GM19455 (cell line): ENCODE measurements around the gene PRR3.
"Not testable (repeated sequence)": the region's sequence is repeated elsewhere in the genome, so short reads cannot be mapped to it uniquely, and the experiment has no call there.

Experiments
- ATAC-seq: cut with Tn5 transposase; IDR thresholded peaks from one replicate; pipeline ENCODE4 v1.9.1; 2021; ENCODE audit not compliant: unreplicated experiment

Gene PRR3, protein sequence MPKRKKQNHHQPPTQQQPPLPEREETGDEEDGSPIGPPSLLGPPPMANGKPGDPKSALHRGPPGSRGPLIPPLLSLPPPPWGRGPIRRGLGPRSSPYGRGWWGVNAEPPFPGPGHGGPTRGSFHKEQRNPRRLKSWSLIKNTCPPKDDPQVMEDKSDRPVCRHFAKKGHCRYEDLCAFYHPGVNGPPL

DNA sequence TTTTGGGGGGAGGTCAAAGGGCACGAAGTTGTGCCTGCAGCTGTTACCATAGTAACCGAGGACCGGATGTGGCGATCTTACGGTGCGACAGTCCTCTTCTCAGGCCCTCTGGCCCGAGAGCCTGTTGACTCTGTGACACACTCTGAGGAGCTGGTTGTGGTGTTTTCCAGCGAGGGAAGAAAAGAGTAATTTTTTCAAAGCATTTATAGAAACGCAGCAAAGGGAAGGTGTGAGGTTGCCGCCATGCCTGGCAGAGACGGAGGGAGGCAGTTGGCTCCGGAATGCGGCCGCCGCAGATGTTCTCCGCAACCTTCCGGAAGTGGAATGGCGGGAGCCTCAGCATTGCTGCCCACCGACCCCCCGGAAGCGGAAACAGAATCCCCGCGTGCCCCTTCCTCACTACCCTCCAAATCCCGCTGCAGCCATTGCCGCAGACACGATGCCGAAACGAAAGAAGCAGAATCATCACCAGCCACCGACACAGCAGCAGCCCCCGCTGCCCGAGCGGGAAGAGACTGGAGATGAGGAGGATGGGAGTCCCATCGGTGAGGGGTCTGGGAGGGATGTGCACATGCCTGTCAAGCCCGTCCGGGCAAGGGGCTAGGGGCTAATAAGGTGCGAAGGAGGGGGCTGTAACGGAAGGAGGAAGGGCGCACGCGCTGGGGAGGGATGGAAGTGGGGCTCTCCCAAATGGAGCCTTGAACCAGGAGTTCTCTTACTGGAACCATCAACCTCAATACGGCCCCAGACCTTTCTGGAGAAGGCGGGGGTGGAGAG lies at the start of gene PRR3:
PRR3 (plus strand) TSS at position 390 of the 777 bp plus-strand sequence; CDS start at position 440, 50 bp downstream.
- ATAC-seq = peak; percentile 61

DNA sequence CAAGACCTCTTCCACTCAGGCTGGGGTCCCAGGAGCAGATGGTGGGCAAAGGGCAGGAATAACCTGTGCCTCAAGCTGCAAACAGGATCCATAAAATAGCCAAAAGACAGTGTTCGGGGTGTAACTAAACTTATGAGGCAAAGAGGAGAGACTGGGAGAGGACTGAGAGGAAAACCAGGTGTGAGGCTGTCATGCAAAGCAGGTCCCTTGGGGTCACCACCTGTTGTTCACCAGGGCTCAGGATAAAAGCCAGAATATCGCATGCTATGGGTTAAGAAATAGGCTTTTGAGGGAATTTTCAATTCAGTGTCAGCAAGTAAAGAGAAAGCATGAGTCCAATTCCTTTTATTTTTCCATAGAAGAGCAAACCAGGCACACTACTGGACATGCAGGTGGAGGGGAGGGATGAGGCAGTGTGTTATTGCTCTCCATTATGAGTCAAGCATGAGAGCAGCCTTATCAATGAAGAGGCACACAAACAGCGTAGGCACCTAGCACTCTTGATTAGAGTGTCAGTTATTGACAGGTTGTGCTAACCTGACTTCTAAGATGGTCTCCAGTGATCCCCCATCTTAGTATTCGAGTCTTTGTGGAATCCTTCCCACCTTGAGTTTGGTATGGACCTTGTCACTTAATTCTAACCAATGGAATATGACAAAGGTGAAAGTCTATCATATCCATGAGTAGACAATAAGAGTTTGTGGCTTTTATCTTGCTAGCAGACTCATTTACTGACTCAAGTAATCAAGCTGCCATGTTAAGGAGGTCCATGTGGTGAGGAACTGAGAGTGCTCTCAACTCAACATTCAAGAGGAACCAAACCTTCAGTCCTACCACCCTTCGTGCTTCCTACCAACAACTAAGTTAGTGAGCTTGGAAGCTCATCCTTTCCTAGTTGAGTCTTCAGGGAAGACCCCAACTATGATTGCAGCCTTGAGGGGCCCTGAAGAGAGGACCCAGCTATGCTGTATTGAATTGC lies 49.0 kb upstream of the PRR3 start:
- ATAC-seq = no peak

DNA sequence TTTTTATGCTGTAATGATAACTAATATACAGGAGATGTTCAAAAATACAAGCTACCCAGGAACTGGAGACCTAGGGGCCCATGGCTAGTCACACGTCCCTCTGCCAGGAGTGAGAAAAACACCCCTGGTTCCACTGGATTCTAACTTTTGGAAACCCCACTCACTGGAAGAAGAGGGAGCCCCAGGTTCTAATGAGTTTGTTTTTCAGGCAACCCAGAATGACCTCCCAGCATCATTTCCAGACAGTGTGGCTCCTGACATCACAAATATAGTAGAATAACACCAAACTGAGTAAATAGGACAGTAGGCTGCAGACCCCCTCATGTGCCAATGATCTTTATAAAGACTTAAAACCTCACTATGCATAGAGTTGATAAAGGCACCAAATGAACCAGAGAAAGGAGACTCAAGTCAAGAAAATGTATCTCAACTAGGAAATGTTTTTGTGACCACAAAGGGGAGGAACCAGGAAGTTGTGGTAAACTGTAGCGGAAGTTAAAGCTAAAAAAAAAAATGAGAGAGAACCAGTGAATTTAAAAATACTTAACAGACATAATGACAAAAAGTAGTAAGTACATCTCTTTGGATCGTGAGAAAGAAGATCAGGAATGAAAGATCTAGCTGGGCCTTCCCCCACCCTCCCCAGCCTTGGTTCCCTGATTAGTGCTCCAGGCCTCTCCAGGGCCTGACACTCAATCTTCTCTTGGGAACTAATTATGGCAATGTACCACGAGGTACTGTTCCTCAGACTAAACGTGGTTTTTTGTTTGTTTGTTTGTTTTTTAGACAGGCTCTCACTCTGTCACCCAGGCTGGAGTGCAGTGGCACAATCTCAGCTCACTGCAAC lies 48.0 kb upstream of the PRR3 start:
- no peak for ATAC-seq

DNA sequence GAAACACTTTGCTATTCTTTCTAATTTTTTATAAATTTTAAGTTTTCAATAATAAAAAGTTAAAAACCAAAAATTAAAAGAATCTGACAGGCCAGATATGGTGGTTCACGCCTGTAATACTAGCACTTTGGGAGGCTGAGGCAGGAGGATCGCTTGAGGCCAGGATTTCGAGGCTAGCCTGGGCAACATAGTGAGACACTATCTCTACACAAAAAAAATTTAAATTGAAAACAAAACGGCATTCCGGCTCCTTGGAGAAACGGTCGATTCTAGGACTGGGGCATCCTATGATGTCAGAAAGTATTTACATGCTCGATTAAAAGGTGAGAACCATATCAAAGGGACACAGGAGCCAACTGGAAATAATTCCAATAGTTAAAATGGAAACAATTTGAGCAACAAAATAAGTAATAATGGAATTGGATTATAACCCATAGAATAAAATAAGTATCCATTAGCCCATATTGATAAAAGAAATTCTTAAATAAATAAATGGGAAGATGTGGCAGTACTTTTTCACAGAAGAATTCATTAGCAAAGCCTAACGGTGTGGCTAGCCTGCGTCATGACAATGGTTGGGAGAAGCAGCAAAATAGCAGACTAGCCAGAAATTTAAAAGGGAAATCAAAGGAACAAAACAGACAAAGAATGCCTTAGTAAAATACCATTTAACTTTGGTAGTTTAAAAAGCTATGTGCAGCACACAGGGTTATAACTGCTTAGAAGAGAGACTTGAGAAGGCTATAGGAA lies 46.5 kb upstream of the PRR3 start:
- no peak for ATAC-seq

DNA sequence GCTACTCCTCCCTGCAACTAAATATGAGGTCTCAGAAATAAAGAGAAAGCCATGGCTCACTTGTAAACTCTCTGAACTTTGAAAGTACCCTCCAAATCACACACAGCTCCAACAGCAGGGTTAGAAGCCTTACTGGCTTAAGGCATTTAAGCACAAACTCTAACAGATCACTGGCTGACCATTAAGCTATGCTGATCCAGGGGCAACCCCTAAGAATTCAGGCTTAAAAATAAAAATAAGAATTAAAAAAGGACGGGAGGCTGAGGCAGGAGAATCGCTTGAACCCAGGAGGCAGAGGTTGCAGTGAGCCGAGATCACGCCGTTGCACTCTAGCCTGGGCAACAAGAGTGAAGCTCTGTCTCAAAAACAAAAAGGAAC lies 45.9 kb upstream of the PRR3 start:
- ATAC-seq = no peak

DNA sequence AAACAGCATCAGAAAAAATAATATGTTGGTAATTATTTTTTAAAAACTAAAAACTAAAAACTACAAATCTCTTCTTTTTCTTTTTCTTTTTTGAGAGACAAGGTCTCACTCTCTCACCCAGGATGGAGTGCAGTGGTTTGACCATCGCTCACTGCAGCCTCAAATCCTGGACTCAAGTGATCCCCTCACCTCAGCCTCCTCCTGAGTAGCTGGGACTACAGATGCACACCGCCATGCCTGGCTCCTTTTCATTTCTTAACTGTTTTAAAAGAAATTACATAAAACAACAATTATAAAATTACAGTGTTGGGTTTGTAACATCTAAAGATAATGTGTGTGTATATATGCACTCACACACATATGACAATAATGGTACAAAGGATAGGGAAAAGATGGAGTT lies 43.6 kb upstream of the PRR3 start:
- ATAC-seq = no peak

DNA sequence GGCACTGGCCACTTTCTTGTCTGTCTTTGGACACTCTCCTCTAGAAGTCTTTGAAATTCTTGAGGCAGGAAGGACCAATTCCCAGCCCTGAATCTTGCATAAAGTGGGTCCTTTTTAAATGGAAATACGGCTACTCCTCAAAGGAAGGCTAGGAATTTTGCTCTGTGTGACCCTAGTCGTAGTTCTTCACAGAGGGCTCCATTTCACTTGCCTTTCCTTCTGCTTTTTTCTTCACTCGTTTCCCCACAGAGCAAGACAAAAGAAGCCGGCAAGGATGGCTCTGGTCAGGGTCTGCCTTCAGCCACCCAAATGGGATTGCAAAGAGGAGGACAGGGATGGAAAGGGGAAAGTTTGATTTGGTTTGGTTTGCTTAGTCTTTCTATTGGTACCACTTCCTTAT lies 42.0 kb upstream of the PRR3 start:
- no peak for ATAC-seq

DNA sequence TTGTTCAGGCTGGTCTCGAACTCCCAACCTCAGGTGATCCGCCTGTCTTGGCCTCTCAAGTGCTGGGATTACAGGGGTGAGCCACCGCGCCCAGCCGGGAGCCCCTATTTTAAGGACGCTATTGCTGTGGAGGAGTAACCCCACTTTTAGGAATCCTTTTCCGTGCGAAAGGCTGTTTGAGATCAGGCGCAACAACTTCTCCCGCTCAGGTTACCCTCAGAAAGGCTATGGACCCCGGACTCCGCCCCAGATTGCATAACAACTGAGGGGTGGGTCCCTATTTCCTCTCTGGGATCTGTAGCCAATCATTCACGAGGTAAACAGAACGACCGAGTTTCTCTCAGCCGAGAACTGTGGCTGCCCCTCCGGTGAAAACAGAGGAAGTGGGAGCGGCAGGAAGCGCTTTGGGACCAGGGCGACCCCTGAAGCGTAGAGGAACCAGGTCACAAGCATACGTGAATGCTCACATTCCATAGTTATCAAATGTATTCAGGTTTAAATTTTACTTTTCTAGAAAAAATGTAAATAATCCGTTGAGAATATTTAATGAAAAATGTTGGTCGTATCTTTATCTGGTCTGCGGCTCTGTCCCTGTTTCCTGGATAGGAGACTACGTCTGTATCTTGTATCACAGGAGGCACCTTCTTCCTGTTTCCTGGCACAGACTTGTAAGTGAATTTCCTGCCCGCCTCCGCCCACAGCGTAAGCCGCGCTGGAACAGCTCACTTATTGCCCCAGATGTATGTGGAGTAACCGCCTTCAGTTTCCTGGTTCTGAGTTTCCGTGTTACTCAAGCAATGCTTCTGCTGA lies 40.9 kb upstream of the PRR3 start:
- ATAC-seq = peak; percentile 73

DNA sequence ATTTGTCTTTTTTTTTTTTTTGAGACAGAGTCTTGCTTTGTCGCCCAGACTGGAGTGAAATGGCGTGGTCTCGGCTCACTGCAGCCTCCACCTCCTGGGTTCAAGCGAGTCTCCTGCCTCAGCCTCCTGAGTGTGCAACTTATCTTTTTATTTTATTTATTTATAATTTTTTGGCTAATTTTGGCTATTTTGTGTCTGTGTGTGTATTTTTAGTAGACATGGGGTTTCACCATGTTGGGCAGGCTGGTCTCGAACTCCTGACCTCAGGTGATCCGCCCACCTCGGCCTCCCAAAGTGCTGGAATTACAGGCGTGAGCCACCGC lies 40.4 kb upstream of the PRR3 start:
- ATAC-seq = not testable (repeated sequence)

DNA sequence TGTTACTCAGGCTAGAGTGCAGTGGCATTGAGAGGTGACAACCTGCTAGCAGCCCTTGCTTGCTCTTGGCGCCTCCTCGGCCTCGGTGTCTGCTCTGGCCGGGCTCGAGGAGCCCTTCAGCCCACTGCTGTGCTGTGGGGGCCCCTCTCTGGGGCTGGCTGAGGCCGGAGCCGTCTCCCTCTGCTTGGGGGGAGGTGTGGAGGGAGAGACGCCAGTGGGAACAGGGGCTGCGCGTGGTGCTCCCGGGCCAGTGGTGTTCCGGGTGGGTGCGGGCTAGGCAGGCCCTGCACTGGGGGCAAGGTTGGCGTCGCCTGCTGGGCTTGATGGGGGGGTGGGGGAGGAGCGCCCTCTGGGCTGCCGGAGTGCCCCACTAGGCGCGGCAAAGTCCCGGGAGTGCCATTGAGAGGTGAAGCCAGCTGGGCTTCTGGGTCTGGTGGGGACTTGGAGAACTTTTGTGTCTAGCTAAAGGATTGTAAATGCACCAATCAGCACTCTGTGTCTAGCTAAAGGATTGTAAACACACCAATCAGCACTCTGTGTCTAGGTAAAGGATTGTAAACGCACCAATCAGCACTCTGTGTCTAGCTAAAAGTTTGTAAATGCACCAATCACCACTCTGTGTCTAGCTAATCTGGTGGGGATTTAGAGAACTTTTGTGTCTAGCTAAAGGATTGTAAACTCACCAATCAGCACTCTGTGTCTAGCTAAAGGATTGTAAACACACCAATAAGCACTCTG lies 39.2 kb upstream of the PRR3 start:
- not testable (repeated sequence) for ATAC-seq

DNA sequence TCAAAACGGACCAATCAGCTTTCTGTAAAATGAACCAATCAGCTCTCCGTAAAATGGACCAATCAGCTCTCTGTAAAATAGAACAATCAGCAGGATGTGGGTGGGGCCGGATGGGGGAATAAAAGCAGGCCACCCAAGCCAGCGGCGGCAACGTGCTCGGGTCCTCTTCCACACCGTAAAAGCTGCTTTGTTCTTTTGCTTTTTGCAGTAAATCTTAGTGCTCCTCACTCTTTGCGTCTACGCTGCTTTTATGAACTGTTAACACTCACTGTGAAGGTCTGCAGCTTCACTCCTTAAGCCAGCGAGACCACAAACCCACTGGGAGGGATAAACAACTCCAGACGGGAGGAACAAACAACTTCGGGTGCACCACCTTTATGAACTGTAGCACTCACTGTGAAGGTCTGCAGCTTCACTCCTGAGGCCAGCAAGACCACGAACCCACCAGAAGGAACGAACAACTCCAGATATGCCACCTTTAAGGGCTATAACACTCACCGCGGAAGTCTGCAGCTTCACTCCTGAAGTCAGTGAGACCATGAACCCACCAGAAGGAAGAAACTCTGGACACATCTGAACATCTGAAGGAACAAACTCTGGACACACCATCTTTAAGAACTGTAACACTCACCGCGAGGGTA lies 38.5 kb upstream of the PRR3 start:
- not testable (repeated sequence) for ATAC-seq

DNA sequence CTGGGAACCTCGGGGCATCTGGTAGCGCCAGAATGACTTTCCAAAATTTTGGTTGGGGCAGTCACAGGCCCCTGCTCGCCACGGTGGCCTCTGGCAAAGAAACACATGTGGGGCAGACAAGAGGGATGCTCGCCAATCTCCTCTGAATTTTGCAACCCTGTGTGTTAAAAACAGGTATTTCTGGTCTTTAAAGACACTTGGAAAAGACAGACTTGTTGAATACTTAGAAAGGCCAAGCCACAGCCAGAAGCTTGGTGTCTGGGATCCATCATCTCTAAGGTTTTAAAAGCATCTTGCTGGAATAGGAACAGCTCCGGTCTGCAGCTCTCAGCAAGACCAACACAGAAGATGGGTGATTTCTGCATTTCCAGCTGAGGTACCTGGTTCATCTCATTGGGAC lies 36.6 kb upstream of the PRR3 start:
- ATAC-seq = no peak

DNA sequence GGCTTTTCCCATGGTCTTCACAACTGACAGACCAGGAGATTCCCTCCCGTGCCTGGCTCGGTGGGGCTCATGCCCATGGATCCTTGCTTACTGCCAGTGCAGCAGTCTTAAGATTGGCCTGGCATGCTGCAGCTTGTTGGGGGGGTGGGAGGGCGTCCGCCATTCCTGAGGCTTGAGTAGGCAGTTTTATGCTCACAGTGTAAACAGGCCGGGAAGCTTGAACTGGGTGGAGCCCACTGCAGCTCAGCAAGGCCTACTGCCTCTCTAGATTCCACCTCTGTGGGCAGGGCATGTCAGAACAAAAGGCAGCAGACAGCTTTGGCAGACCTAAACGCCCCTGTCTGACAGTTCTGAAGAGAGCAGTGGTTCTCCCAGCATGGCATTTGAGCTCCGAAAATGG lies 36.0 kb upstream of the PRR3 start:
- not testable (repeated sequence) for ATAC-seq

DNA sequence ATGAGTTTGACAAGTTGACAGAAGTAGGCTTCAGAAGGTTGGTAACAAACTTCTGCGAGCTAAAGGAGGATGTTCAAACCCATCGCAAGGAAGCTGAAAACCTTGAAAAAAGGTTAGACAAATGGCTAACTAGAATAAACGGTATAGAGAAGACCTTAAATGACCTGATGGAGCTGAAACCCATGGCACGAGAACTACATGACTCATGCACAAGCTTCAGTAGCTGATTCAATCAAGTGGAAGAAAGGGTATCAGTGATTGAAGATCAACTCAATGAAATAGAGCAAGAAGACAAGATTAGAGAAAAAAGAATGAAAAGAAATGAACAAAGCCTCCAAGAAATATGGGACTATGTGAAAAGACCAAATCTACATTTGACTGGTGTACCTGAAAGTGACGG lies 35.1 kb upstream of the PRR3 start:
- ATAC-seq = not testable (repeated sequence)

DNA sequence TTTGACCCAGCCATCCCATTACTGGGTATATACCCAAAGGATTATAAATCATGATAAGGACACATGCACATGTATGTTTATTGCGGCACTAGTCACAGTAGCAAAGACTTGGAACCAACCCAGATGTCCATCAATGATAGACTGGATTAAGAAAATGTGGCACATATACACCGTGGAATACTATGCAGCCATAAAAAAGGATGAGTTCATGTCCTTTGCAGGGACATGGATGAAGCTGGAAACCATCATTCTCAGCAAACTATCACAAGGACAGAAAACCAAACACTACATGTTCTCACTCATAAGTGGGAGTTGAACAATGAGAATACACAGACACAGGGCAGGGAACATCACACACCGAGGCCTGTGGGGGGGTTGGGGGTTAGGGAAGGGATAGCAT lies 30.7 kb upstream of the PRR3 start:
- not testable (repeated sequence) for ATAC-seq

DNA sequence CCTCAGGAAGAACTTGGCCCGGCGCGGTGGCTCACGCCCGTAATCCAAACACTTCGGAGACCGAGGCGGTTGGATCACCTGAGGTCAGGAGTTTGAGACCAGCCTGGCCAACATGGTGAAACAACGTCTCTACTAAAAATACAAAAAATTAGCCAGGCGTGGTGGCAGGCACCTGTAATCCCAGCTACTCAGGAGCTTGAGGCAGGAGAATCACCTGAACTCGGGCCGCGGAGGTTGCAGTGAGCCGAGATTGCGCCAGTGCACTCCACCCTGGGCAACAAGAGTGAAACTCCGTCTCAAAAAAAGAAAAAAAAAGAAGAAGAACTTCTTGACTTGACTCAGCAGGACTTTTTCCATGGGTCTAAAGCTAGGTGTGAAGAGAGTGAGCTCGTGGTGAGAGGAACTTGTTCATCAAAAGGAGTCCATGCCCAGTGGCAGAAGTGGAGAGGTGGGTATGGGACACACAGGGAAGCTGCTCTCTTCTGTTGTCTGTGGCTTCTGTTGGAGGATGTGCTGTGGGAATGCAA lies 27.7 kb upstream of the PRR3 start:
- ATAC-seq = not testable (repeated sequence)

DNA sequence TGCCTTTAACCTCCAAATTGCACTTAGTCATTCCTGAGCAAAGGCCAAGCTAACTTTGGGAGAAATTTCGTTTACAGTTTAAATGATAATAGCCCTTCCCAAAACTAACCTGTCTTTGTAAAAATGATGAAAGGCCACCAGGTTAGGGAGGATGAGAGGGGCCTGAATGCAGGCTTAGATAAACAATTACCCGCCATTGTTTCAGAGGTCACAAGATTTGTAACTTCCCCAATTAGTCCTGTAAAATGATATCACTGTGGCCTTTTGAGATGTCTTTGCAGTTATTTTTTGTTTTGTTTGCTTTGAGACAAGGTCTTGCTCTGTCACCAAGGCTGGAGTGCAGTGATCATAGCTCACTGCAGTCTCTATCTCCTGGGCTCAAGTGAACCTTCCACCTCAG lies 27.1 kb upstream of the PRR3 start:
- ATAC-seq = no peak
